ENCODE data around the gene ESR1.

ESR1 gene

DNA sequence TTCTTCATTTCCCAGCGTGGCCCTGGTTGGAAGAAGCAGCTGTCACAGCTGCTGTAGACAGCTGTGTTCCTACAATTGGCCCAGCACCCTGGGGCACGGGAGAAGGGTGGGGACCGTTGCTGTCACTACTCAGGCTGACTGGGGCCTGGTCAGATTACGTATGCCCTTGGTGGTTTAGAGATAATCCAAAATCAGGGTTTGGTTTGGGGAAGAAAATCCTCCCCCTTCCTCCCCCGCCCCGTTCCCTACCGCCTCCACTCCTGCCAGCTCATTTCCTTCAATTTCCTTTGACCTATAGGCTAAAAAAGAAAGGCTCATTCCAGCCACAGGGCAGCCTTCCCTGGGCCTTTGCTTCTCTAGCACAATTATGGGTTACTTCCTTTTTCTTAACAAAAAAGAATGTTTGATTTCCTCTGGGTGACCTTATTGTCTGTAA lies 292.7 kb downstream of the ESR1 start:
- H3K4me2 ChIP-seq = no peak overlapping the region
- H3K27me3 ChIP-seq (ENCODE audit: insufficient read depth, low read depth) = no peaks in the 10 kb centered on the region
- H3K4me3 ChIP-seq (IDR thresholded peaks at IDR 0.05; ENCODE audit: insufficient read depth, low read depth, low read length) = no peak overlapping the region
- H2AFZ ChIP-seq (ENCODE audit: low read depth) = no peak overlapping the region
- H3K79me2 ChIP-seq (ENCODE audit: insufficient read depth, low read depth) = no peaks in the 10 kb centered on the region
- no peak overlapping the region for H3K9ac ChIP-seq
- no peaks in the 10 kb centered on the region for H4K20me1 ChIP-seq (ENCODE audit: insufficient read depth)
- TF ChIP-seq, protein P1, sequence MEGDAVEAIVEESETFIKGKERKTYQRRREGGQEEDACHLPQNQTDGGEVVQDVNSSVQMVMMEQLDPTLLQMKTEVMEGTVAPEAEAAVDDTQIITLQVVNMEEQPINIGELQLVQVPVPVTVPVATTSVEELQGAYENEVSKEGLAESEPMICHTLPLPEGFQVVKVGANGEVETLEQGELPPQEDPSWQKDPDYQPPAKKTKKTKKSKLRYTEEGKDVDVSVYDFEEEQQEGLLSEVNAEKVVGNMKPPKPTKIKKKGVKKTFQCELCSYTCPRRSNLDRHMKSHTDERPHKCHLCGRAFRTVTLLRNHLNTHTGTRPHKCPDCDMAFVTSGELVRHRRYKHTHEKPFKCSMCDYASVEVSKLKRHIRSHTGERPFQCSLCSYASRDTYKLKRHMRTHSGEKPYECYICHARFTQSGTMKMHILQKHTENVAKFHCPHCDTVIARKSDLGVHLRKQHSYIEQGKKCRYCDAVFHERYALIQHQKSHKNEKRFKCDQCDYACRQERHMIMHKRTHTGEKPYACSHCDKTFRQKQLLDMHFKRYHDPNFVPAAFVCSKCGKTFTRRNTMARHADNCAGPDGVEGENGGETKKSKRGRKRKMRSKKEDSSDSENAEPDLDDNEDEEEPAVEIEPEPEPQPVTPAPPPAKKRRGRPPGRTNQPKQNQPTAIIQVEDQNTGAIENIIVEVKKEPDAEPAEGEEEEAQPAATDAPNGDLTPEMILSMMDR (conservative IDR thresholded peaks at IDR 0.05; ENCODE audit: low read depth, low read length) = no peak
- H3K27ac ChIP-seq = no peak overlapping the region
- H3K4me1 ChIP-seq (ENCODE audit: low read depth, poor library complexity, severe bottlenecking) = no peaks in the 10 kb centered on the region
- no peaks in the 10 kb centered on the region for H3K36me3 ChIP-seq (ENCODE audit: insufficient read depth)

DNA sequence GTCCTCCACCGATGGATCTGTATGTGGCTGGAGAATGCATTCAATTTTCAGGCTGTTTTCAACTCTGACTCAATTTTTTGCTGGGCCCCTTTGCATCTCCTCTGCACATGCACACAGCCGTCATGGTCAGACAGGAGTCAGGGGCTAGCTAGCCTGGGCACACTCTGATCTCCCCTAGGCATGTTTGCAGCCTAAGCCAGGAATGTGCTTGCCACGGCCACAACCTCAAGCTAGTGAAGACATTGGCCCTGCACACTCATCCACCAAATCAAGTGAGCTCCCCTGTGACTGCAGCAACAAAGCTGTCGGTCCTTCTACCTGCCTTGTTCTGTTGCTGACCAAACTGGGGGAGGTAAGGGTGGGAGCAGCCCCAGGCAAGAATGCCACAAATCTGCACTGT lies 300.5 kb downstream of the ESR1 start:
- Histone ChIP-seq H3K9ac (no peak overlapping the region), H2AFZ (ENCODE audit: low read depth) (no peak overlapping the region), H3K4me3 (IDR thresholded peaks at IDR 0.05; ENCODE audit: insufficient read depth, low read depth, low read length) (no peak overlapping the region), H3K27ac (no peak overlapping the region), H3K27me3 (ENCODE audit: insufficient read depth, low read depth) (no peaks in the 10 kb centered on the region), H3K4me1 (ENCODE audit: low read depth, poor library complexity, severe bottlenecking) (no peaks in the 10 kb centered on the region), H3K36me3 (ENCODE audit: insufficient read depth) (no peaks in the 10 kb centered on the region), H3K79me2 (ENCODE audit: insufficient read depth, low read depth) (no peaks in the 10 kb centered on the region), H3K4me2 (no peak overlapping the region), H4K20me1 (ENCODE audit: insufficient read depth) (no peaks in the 10 kb centered on the region)
- TF ChIP-seq, protein P1 (conservative IDR thresholded peaks at IDR 0.05; ENCODE audit: low read depth, low read length) = no peak

DNA sequence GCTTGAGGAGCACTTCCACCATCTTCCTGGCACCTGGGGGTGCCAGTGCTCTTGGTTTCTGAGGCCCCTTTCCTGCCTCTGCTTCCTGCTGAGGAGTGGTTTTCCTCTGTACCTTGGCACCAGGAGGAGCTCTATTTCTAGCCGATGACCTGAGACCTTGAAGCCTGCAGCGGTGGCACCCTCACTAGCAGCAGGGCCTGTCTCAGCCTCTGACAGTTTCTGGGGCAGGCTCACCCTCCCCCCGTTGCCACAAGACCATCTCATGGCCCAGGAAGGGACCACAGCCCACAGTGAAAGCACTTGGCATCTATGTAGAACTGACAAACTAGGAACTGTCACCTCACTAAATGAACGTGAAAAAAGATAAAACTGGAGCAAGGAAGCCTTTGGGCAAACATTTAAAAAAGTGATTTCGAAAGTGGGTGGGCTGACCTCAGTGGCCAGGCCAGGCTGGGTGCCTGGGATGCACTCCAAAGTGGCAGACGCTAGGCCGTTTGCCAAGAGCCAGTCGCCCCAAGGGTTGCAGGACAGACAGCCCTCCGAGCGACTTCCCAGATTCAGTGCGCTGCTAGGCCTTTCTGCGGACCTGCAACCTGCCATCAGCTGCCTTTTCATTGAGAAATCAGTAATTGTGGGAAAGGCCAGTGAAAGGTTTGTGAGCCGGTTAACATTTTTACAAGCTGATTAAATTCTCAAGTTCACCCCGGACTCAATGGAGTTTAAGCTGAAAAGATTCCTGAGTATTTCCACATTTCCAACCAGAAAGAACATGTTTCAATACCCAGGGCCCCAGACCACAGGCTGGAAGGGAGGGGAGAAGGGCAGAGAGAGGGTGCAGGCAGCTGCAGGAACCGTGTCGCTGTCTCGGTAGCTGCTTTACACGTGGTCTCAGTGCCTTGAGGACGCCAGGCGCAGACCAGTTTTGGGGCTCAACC lies 303.7 kb downstream of the ESR1 start:
- Histone ChIP-seq H3K4me2 (no peak overlapping the region), H3K36me3 (ENCODE audit: insufficient read depth) (no peaks in the 10 kb centered on the region), H3K9ac (no peak overlapping the region), H3K27me3 (ENCODE audit: insufficient read depth, low read depth) (no peaks in the 10 kb centered on the region), H2AFZ (ENCODE audit: low read depth) (no peak overlapping the region), H3K79me2 (ENCODE audit: insufficient read depth, low read depth) (no peaks in the 10 kb centered on the region), H4K20me1 (ENCODE audit: insufficient read depth) (no peaks in the 10 kb centered on the region), H3K27ac (no peak overlapping the region), H3K4me1 (ENCODE audit: low read depth, poor library complexity, severe bottlenecking) (peaks cover 6% of the 10 kb centered on the region), H3K4me3 (IDR thresholded peaks at IDR 0.05; ENCODE audit: insufficient read depth, low read depth, low read length) (no peak overlapping the region)
- TF ChIP-seq, protein P1 (conservative IDR thresholded peaks at IDR 0.05; ENCODE audit: low read depth, low read length) = no peak

DNA sequence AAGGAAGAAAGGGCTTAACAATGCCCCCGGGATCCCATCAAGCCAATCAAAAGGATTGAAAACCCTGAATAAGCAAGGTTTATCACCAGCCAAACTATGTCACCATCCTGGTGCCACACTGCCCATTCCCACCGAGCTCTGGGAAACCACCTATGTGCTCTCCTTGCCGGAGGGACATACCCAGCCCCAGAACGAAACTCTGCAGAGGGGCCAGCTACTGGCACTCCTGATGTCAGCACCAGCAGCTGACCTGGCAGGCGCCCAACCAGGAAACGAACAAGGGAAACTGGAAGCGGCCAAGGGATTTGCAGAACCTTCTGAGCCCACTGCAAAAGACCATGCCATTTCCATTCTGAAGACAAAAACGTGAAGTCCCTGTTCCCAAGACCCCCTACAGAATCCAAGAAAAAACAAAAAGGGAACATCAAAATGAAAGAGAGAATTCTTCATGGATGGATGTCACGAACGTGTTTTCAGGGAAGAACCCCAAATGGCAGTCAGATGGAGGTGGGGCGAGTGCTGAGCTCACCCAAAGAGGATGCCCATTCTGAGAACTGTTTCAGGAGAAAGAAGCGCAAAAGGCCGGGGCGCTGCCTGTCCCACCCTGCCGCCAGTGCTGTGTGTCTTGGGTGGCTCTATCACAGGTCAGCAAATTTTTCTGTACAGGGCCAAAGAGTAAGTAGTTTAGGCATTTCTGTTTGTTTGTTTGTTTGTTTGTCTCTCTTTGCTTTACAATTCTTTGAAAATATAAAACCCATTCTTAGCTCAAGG lies 305.2 kb downstream of the ESR1 start:
- Histone ChIP-seq H4K20me1 (ENCODE audit: insufficient read depth) (no peaks in the 10 kb centered on the region), H3K9ac (no peak overlapping the region), H3K27me3 (ENCODE audit: insufficient read depth, low read depth) (no peaks in the 10 kb centered on the region), H3K4me1 (ENCODE audit: low read depth, poor library complexity, severe bottlenecking) (peaks cover 14% of the 10 kb centered on the region), H3K4me3 (IDR thresholded peaks at IDR 0.05; ENCODE audit: insufficient read depth, low read depth, low read length) (no peak overlapping the region), H3K36me3 (ENCODE audit: insufficient read depth) (no peaks in the 10 kb centered on the region), H3K4me2 (no peak overlapping the region), H2AFZ (ENCODE audit: low read depth) (no peak overlapping the region), H3K79me2 (ENCODE audit: insufficient read depth, low read depth) (no peaks in the 10 kb centered on the region), H3K27ac (no peak overlapping the region)
- TF ChIP-seq, protein P1 (conservative IDR thresholded peaks at IDR 0.05; ENCODE audit: low read depth, low read length) = no peak

Data from KMS-11 (cell line).